HUES6 (cell line): Measurements from ENCODE around the gene CAPN8.

Experiments used
- H3K27ac ChIP-seq: 2 replicates; pipeline ENCODE4 v1.7.0; 2013; ENCODE audit warnings: low read depth, mild to moderate bottlenecking, low read length, inconsistent platforms
- H3K27me3 ChIP-seq: 2 replicates; pipeline ENCODE4 v1.6.1; 2013; ENCODE audit warnings: low read length; ENCODE audit not compliant: control insufficient read depth, insufficient read depth
- H3K36me3 ChIP-seq: 2 replicates; pipeline ENCODE4 v1.6.1; 2013; ENCODE audit warnings: low read length; ENCODE audit not compliant: control insufficient read depth, insufficient read depth
- H3K4me1 ChIP-seq: 2 replicates; pipeline ENCODE4 v1.6.1; 2013; ENCODE audit warnings: low read length; ENCODE audit not compliant: control insufficient read depth, insufficient read depth
- H3K4me3 ChIP-seq: 2 replicates; pipeline ENCODE4 v1.5.1; 2013; ENCODE audit warnings: low read depth, low read length
- H3K9ac ChIP-seq: one replicate; pipeline ENCODE4 v1.6.1; 2013; ENCODE audit warnings: mild to moderate bottlenecking, low read length
- H3K9me3 ChIP-seq: 2 replicates; pipeline ENCODE4 v1.6.1; 2013; ENCODE audit warnings: low read depth, low read length; ENCODE audit not compliant: control insufficient read depth, insufficient read depth

Gene CAPN8

DNA sequence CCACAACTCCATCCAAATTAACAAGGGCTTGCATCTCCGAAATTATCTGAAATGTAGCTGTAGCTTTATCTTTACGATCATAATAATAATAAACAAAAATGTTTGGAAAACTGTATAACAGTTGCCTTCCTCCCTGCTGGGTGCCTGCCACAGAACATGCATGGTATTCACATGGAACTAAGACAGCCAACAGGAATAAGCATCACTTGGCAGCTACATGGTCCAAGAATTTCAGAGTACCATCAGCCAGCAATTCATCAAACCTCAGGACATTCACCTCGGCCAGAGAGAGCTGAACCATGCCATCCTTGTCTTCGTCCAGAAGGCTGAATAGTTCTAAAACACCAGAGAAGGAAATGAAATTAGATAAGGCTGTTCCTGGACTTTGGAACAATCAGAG, 122.7 kb downstream of the CAPN8 start:
- Histone ChIP-seq H3K4me3 (no peak overlapping the region), H3K27me3 (no peaks in the 10 kb centered on the region), H3K9me3 (no peaks in the 10 kb centered on the region), H3K9ac (no peak overlapping the region), H3K36me3 (no peaks in the 10 kb centered on the region), H3K4me1 (no peaks in the 10 kb centered on the region), H3K27ac (no peak overlapping the region)

DNA sequence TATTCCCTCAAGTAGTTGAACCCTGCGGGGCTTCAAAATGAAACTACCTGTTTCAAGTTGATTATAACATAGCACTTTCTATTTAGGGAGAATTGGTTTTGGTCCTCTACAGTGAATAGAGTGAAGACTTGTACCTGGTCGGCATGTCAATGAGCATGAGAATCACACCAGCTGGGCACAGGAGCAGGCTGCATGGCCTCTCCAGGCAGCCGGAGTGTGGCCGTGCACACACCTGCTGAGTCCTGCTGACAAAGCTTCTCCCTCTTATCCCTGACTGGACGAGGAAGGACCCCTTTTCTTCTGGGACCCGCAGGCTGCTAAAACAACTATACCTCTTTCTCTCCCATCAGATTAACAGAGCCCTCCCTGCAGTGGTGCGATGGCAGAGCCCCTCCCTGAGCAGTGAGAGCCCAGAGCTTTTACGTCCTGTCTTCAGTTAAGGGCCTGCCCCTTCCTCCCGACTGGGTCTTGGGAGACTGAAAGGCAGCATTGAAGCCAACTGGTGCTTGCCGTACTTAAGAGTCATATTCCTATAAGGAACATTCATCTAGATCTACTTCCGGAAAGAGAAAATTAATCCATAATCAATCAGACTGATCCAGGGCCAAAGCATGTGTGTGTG, 124.9 kb downstream of the CAPN8 start:
- Histone ChIP-seq H3K4me3 (no peak overlapping the region), H3K9me3 (no peaks in the 10 kb centered on the region), H3K4me1 (no peaks in the 10 kb centered on the region), H3K27me3 (no peaks in the 10 kb centered on the region), H3K27ac (no peak overlapping the region), H3K9ac (no peak overlapping the region), H3K36me3 (no peaks in the 10 kb centered on the region)

GRCh38 chr1:223539750-223540149, 125.8 kb downstream of the CAPN8 start:
- no peaks in the 10 kb centered on the region for H3K4me1 ChIP-seq
- H3K36me3 ChIP-seq = no peaks in the 10 kb centered on the region
- H3K9ac ChIP-seq = no peak overlapping the region
- H3K4me3 ChIP-seq = no peak overlapping the region
- no peaks in the 10 kb centered on the region for H3K27me3 ChIP-seq
- no peak overlapping the region for H3K27ac ChIP-seq
- no peaks in the 10 kb centered on the region for H3K9me3 ChIP-seq

DNA sequence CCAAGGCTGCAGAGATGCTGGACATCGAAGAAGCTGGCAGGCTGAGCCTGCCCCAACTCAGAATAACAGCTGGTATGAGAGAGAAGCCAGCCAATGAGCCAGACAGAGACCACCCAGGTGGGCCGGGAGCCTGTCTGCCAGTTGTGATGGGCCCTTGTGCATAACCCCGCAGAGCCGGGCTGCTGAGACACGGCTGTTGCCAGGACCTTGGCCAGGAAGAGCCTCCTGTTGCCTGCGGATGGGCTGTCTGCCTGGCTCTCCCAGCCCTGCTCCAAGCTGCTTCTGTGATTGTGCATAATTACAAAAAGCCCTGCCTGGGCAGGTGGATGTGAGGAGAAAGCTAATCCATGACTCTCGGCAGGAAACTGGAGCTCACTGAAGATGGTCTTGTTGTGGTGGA, 126.5 kb downstream of the CAPN8 start:
- no peaks in the 10 kb centered on the region for H3K9me3 ChIP-seq
- no peaks in the 10 kb centered on the region for H3K36me3 ChIP-seq
- H3K4me1 ChIP-seq = no peaks in the 10 kb centered on the region
- no peak overlapping the region for H3K27ac ChIP-seq
- H3K9ac ChIP-seq = no peak overlapping the region
- H3K27me3 ChIP-seq = no peaks in the 10 kb centered on the region
- no peak overlapping the region for H3K4me3 ChIP-seq

- Histone ChIP-seq H3K27ac (no peak overlapping the region), H3K4me1 (no peaks in the 10 kb centered on the region), H3K4me3 (no peak overlapping the region), H3K36me3 (no peaks in the 10 kb centered on the region), H3K9me3 (no peaks in the 10 kb centered on the region), H3K27me3 (no peaks in the 10 kb centered on the region), H3K9ac (no peak overlapping the region)
These were observed 130.2 kb downstream of the CAPN8 start for GRCh38 chr1:223535319-223535718.

- no peak overlapping the region for H3K9ac ChIP-seq
- no peak overlapping the region for H3K4me3 ChIP-seq
- H3K9me3 ChIP-seq = no peaks in the 10 kb centered on the region
- H3K27ac ChIP-seq = no peak overlapping the region
- no peaks in the 10 kb centered on the region for H3K4me1 ChIP-seq
- no peaks in the 10 kb centered on the region for H3K27me3 ChIP-seq
- no peaks in the 10 kb centered on the region for H3K36me3 ChIP-seq
These were observed 130.8 kb downstream of the CAPN8 start for GRCh38 chr1:223534677-223535076.

DNA sequence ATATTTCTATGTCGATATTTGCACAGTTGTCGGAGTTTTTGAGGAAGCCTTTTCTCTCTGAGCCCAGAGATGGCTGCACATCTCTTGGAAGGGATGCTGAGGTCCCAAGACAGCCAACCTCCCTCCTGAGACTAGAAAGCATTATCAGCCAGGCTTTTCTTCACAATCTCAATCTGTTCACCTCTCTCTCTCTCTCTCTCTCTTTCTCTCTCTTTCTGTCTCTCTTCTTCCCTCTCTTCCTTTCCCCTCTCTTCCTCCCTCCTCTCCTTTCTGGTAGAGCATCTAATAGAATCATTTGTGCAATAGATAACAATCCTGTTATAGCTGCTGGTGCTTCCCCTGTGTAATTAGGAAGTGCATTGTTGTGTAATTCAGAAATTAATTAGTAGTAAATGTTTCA, 131.8 kb downstream of the CAPN8 start:
- no peaks in the 10 kb centered on the region for H3K27me3 ChIP-seq
- no peaks in the 10 kb centered on the region for H3K36me3 ChIP-seq
- H3K4me1 ChIP-seq = no peaks in the 10 kb centered on the region
- H3K27ac ChIP-seq = no peak overlapping the region
- H3K9me3 ChIP-seq = no peaks in the 10 kb centered on the region
- H3K4me3 ChIP-seq = no peak overlapping the region
- no peak overlapping the region for H3K9ac ChIP-seq

GRCh38 chr1:223531742-223532341, 133.7 kb downstream of the CAPN8 start:
- Histone ChIP-seq H3K4me1 (no peaks in the 10 kb centered on the region), H3K36me3 (no peaks in the 10 kb centered on the region), H3K27ac (no peak overlapping the region), H3K9ac (no peak overlapping the region), H3K9me3 (peaks cover 9% of the 10 kb centered on the region), H3K4me3 (no peak overlapping the region), H3K27me3 (no peaks in the 10 kb centered on the region)

GRCh38 chr1:223525957-223526356, 139.5 kb downstream of the CAPN8 start:
- H3K36me3 ChIP-seq = no peaks in the 10 kb centered on the region
- H3K9ac ChIP-seq = no peak overlapping the region
- no peak overlapping the region for H3K4me3 ChIP-seq
- peaks cover 9% of the 10 kb centered on the region for H3K9me3 ChIP-seq
- no peaks in the 10 kb centered on the region for H3K27me3 ChIP-seq
- no peak overlapping the region for H3K27ac ChIP-seq
- no peaks in the 10 kb centered on the region for H3K4me1 ChIP-seq

- no peak overlapping the region for H3K9ac ChIP-seq
These were observed 140.0 kb downstream of the CAPN8 start for GRCh38 chr1:223525546-223525945.

DNA sequence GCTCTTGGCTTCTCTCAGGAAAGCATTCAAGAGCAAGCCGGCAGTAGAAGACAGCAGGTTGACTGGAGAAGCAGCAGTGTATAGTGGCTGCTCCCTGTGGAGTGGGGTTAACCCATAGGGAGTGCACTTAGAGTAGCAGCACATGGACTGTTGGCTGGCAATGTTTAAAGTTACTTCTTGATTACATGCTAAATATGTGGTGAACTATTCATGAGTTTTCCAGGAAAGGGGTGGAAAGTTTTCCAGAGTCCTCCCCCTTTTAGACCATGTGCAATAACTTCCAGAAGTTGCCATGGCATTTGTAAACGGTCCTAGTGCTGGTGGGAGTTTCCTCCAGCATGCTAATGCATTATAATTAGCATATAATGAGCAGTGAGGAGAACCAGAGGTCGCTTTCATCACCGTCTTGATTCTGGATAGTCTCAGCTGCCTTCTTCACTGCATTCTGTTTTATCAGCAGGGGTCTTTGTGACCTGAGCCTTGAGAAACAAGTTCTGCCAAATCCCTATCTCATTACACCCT, 140.5 kb downstream of the CAPN8 start:
- Histone ChIP-seq H3K9me3 (peaks cover 11% of the 10 kb centered on the region), H3K9ac (no peak overlapping the region), H3K36me3 (no peaks in the 10 kb centered on the region), H3K27me3 (no peaks in the 10 kb centered on the region), H3K4me1 (no peaks in the 10 kb centered on the region), H3K4me3 (no peak overlapping the region), H3K27ac (no peak overlapping the region)

More at GRCh38 chr1:223525546-223525945, 140.0 kb downstream of the CAPN8 start:
- Histone ChIP-seq H3K27me3 (no peaks in the 10 kb centered on the region), H3K9me3 (peaks cover 9% of the 10 kb centered on the region), H3K4me3 (no peak overlapping the region), H3K27ac (no peak overlapping the region), H3K4me1 (no peaks in the 10 kb centered on the region), H3K36me3 (no peaks in the 10 kb centered on the region)
